Measurements from ENCODE around the gene NTHL1. TPM values are rescaled to one million over a fixed set of nuclear protein-coding genes. Genes with fewer than 3 reads are reported as not detected.

NTHL1 gene
- total and polyA plus RNA-seq, 2 experiments from 2014 or later, result 51.3 to 61.3 TPM

- H3K27ac ChIP-seq, result peak overlapping the region; percentile 85
- TF ChIP-seq CTCF (IDR thresholded peaks at IDR 0.05; ENCODE audit: low read depth, low read length), result no peak
- H3K4me1 ChIP-seq (ENCODE audit: low read depth), result peaks cover 23% of the 10 kb centered on the region
- H3K4me3 ChIP-seq, result peak overlapping the region; percentile 92
- no peaks in the 10 kb centered on the region for H3K9me3 ChIP-seq (ENCODE audit: low read depth)
- H3K36me3 ChIP-seq, result no peaks in the 10 kb centered on the region
- peak in 1 of 2 donors; percentile 58 for DNase-seq (ENCODE audit: low read depth in 1 of 2, low spot score in 1 of 2)
- no peaks in the 10 kb centered on the region for H3K27me3 ChIP-seq
Observed at GRCh38 chr16:2008631-2009163, 38.9 kb downstream of the NTHL1 start.

GRCh38 chr16:2008009-2008526, 39.6 kb downstream of the NTHL1 start:
- H3K36me3 ChIP-seq, result peaks cover 3% of the 10 kb centered on the region
- no peak for TF ChIP-seq CTCF (IDR thresholded peaks at IDR 0.05; ENCODE audit: low read depth, low read length)
- H3K27ac ChIP-seq, result no peak overlapping the region
- peak overlapping the region; percentile 92 for H3K4me3 ChIP-seq
- DNase-seq (ENCODE audit: low read depth in 1 of 2, low spot score in 1 of 2), result peak in 1 of 2 donors; percentile 72
- peaks cover 23% of the 10 kb centered on the region for H3K4me1 ChIP-seq (ENCODE audit: low read depth)
- H3K27me3 ChIP-seq, result no peaks in the 10 kb centered on the region
- H3K9me3 ChIP-seq (ENCODE audit: low read depth), result no peaks in the 10 kb centered on the region

- Histone ChIP-seq H3K4me3 (no peak overlapping the region), H3K4me1 (ENCODE audit: low read depth) (peaks cover 23% of the 10 kb centered on the region), H3K9me3 (ENCODE audit: low read depth) (no peaks in the 10 kb centered on the region), H3K27me3 (no peaks in the 10 kb centered on the region), H3K27ac (no peak overlapping the region), H3K36me3 (peaks cover 3% of the 10 kb centered on the region)
- no peak for DNase-seq (ENCODE audit: low read depth in 1 of 2, low spot score in 1 of 2)
- no peak for TF ChIP-seq CTCF (IDR thresholded peaks at IDR 0.05; ENCODE audit: low read depth, low read length)
Observed at GRCh38 chr16:2007081-2007836, 40.4 kb downstream of the NTHL1 start.

GRCh38 chr16:2006317-2006716, 41.3 kb downstream of the NTHL1 start:
- Histone ChIP-seq H3K9me3 (ENCODE audit: low read depth) (no peaks in the 10 kb centered on the region), H3K27ac (no peak overlapping the region), H3K36me3 (peaks cover 12% of the 10 kb centered on the region), H3K27me3 (no peaks in the 10 kb centered on the region), H3K4me3 (no peak overlapping the region), H3K4me1 (ENCODE audit: low read depth) (peaks cover 23% of the 10 kb centered on the region)
- TF ChIP-seq CTCF (IDR thresholded peaks at IDR 0.05; ENCODE audit: low read depth, low read length), result no peak
- no peak for DNase-seq (ENCODE audit: low read depth in 1 of 2, low spot score in 1 of 2)

GRCh38 chr16:2005646-2006045, 42.0 kb downstream of the NTHL1 start:
- H3K36me3 ChIP-seq, result peaks cover 19% of the 10 kb centered on the region
- DNase-seq (ENCODE audit: low read depth in 1 of 2, low spot score in 1 of 2), result no peak
- H3K4me1 ChIP-seq (ENCODE audit: low read depth), result peaks cover 23% of the 10 kb centered on the region
- no peaks in the 10 kb centered on the region for H3K9me3 ChIP-seq (ENCODE audit: low read depth)
- no peak for TF ChIP-seq CTCF (IDR thresholded peaks at IDR 0.05; ENCODE audit: low read depth, low read length)
- H3K27me3 ChIP-seq, result no peaks in the 10 kb centered on the region
- H3K4me3 ChIP-seq, result no peak overlapping the region
- no peak overlapping the region for H3K27ac ChIP-seq

Data from cardiac muscle cell (in vitro differentiated cells and primary cell).